ENCODE data around the gene ATP9A.
"Not testable (repeated sequence)": the region's sequence is repeated elsewhere in the genome, so short reads cannot be mapped to it uniquely, and the experiment has no call there.

The ATP9A gene

GRCh38 chr20:51767867-51768758 is at the start of gene ATP9A:
Gene ATP9A, minus strand, starts transcription at chr20:51768390. Its CDS starts 21 bp downstream, at chr20:51768369.
- DNase-seq (ENCODE audit: insufficient read length, low spot score) (peak; percentile 49), FAIRE-seq (no peak)
- TF ChIP-seq POLR2A (IDR thresholded peaks at IDR 0.05; ENCODE audit: low read depth, low read length) = 0 out of 2 replicates have a peak, but pooled peaks have one; percentile 16

GRCh38 chr20:51816856-51817255 is 48.7 kb upstream of the ATP9A start:
- not testable (repeated sequence) for DNase-seq (ENCODE audit: insufficient read length, low spot score)

GRCh38 chr20:51815383-51816076 is 47.3 kb upstream of the ATP9A start:
- FAIRE-seq (no peak), DNase-seq (ENCODE audit: insufficient read length, low spot score) (no peak)
- TF ChIP-seq POLR2A (IDR thresholded peaks at IDR 0.05; ENCODE audit: low read depth, low read length) = no peak

More at GRCh38 chr20:51816856-51817255, 48.7 kb upstream of the ATP9A start:
- not testable (repeated sequence) for FAIRE-seq

- TF ChIP-seq POLR2A (IDR thresholded peaks at IDR 0.05; ENCODE audit: low read depth, low read length) = no peak
- FAIRE-seq = no peak
- DNase-seq (ENCODE audit: insufficient read length, low spot score) = no peak
Measured at GRCh38 chr20:51812861-51813260, 44.7 kb upstream of the ATP9A start.

- no peak for TF ChIP-seq POLR2A (IDR thresholded peaks at IDR 0.05; ENCODE audit: low read depth, low read length)
Measured at GRCh38 chr20:51811514-51812128, 43.4 kb upstream of the ATP9A start.

GRCh38 chr20:51811042-51811355 is 42.8 kb upstream of the ATP9A start:
- no peak for DNase-seq (ENCODE audit: insufficient read length, low spot score)
- FAIRE-seq = no peak
- TF ChIP-seq POLR2A (IDR thresholded peaks at IDR 0.05; ENCODE audit: low read depth, low read length) = no peak

More at GRCh38 chr20:51811514-51812128, 43.4 kb upstream of the ATP9A start:
- FAIRE-seq (no peak), DNase-seq (ENCODE audit: insufficient read length, low spot score) (no peak)

GRCh38 chr20:51810155-51811041 is 42.2 kb upstream of the ATP9A start:
- FAIRE-seq (no peak), DNase-seq (ENCODE audit: insufficient read length, low spot score) (no peak)
- no peak for TF ChIP-seq POLR2A (IDR thresholded peaks at IDR 0.05; ENCODE audit: low read depth, low read length)

- DNase-seq (ENCODE audit: insufficient read length, low spot score) = no peak
- FAIRE-seq = no peak
- TF ChIP-seq POLR2A (IDR thresholded peaks at IDR 0.05; ENCODE audit: low read depth, low read length) = no peak
Measured at GRCh38 chr20:51807720-51808250, 39.6 kb upstream of the ATP9A start.

GRCh38 chr20:51804754-51805153 is 36.6 kb upstream of the ATP9A start:
- FAIRE-seq (no peak), DNase-seq (ENCODE audit: insufficient read length, low spot score) (no peak)
- no peak for TF ChIP-seq POLR2A (IDR thresholded peaks at IDR 0.05; ENCODE audit: low read depth, low read length)

GRCh38 chr20:51803148-51803854 is 35.1 kb upstream of the ATP9A start:
- FAIRE-seq (no peak), DNase-seq (ENCODE audit: insufficient read length, low spot score) (no peak)
- no peak for TF ChIP-seq POLR2A (IDR thresholded peaks at IDR 0.05; ENCODE audit: low read depth, low read length)

- no peak for TF ChIP-seq POLR2A (IDR thresholded peaks at IDR 0.05; ENCODE audit: low read depth, low read length)
- no peak for FAIRE-seq
- no peak for DNase-seq (ENCODE audit: insufficient read length, low spot score)
Measured at GRCh38 chr20:51802170-51802751, 34.1 kb upstream of the ATP9A start, which contains the start of gene SALL4. Gene SALL4, minus strand, starts transcription at chr20:51802521. Its CDS starts 113 bp downstream, at chr20:51802408.

- TF ChIP-seq POLR2A (IDR thresholded peaks at IDR 0.05; ENCODE audit: low read depth, low read length) = no peak
- DNase-seq (ENCODE audit: insufficient read length, low spot score) (no peak), FAIRE-seq (no peak)
Measured at GRCh38 chr20:51801823-51802123, 33.6 kb upstream of the ATP9A start.

Data from H54 (cell line).